Smooth muscle cell (in vitro differentiated cells): ENCODE data around the gene IFITM1. TPM values are rescaled to one million over a fixed set of nuclear protein-coding genes. Genes with fewer than 3 reads are reported as not detected.
"Not testable (repeated sequence)": the region's sequence is repeated elsewhere in the genome, so short reads cannot be mapped to it uniquely, and the experiment has no call there.

Source experiments
- DNase-seq: peaks from one replicate; lab custom pipeline; 2025; ENCODE audit not compliant: unreplicated experiment; lab: John Stamatoyannopoulos, UW
- H2AFZ ChIP-seq: fragments of 200-600 bp; sonication (generic); 2 replicates; pipeline ENCODE4 v1.6.0; 2016; ENCODE audit warnings: antibody characterized with exemption, low read depth, mild to moderate bottlenecking
- H3F3A ChIP-seq: fragments of 200-600 bp; sonication (generic); 2 replicates; pipeline ENCODE4 v1.6.0; 2017; ENCODE audit warnings: antibody characterized with exemption, low read depth
- H3K27ac ChIP-seq: fragments of 200-600 bp; sonication (generic); 2 replicates; pipeline ENCODE4 v1.5.1; 2016; ENCODE audit warnings: low read depth, mild to moderate bottlenecking
- H3K27me3 ChIP-seq: fragments of 200-600 bp; sonication (generic); 2 replicates; pipeline ENCODE4 v1.6.1; 2016; ENCODE audit warnings: low read depth, mild to moderate bottlenecking
- H3K36me3 ChIP-seq: fragments of 200-600 bp; sonication (generic); 2 replicates; pipeline ENCODE4 v1.5.1; 2016; ENCODE audit warnings: low read depth
- H3K4me1 ChIP-seq: fragments of 200-600 bp; sonication (generic); 2 replicates; pipeline ENCODE4 v1.5.1; 2016; ENCODE audit warnings: low read depth
- H3K4me2 ChIP-seq: fragments of 200-600 bp; sonication (generic); 2 replicates; pipeline ENCODE4 v1.6.0; 2016; ENCODE audit warnings: mild to moderate bottlenecking
- H3K4me3 ChIP-seq: fragments of 200-600 bp; sonication (generic); 2 replicates; pipeline ENCODE4 v1.5.1; 2016; ENCODE audit warnings: mild to moderate bottlenecking
- H3K79me2 ChIP-seq: fragments of 200-600 bp; sonication (generic); 2 replicates; pipeline ENCODE4 v1.6.0; 2016; ENCODE audit warnings: low read depth, mild to moderate bottlenecking
- H3K9ac ChIP-seq: fragments of 200-600 bp; sonication (generic); 2 replicates; pipeline ENCODE4 v1.6.0; 2016; ENCODE audit warnings: low read depth
- H3K9me3 ChIP-seq: fragments of 200-600 bp; sonication (generic); replicated peaks from 2 replicates; pipeline ENCODE4 v1.5.1; 2016; ENCODE audit warnings: low read depth
- H4K20me1 ChIP-seq: fragments of 200-600 bp; sonication (generic); 2 replicates; pipeline ENCODE4 v1.6.0; 2016; ENCODE audit warnings: low read depth
- WGBS: methylation state at CpG from one replicate; pipeline ENCODE4 v1.1.7; 2016; ENCODE audit warnings: low lambda C conversion rate; 5-methylcytosine and 5-hydroxymethylcytosine counted together
- polyA plus RNA-seq: library from polyadenylated mRNA; unstranded; fragments of >200 nt; fragmentation: Nextera tagmentation; extraction: Ambion mirVana; gene quantifications from 2 replicates; pipeline ENCODE4 v1.2.1, GENCODE V29; 2016
- total RNA-seq: library from RNA; depleted of rRNA; stranded (reverse); fragments of >200 nt; gene quantifications from 2 replicates; pipeline ENCODE4 v1.2.3, GENCODE V29; 2014
- TF ChIP-seq, protein P1 (sequence below): fragments of 200-600 bp; sonication (generic); IDR thresholded peaks from 2 replicates; pipeline ENCODE4 v1.5.1; 2017; ENCODE audit warnings: borderline replicate concordance, mild to moderate bottlenecking, antibody characterized with exemption; ENCODE audit not compliant: insufficient read depth, poor library complexity, severe bottlenecking

Gene IFITM1
- total and polyA plus RNA-seq, 2 experiments from 2014 or later = 355 to 726 TPM

DNA sequence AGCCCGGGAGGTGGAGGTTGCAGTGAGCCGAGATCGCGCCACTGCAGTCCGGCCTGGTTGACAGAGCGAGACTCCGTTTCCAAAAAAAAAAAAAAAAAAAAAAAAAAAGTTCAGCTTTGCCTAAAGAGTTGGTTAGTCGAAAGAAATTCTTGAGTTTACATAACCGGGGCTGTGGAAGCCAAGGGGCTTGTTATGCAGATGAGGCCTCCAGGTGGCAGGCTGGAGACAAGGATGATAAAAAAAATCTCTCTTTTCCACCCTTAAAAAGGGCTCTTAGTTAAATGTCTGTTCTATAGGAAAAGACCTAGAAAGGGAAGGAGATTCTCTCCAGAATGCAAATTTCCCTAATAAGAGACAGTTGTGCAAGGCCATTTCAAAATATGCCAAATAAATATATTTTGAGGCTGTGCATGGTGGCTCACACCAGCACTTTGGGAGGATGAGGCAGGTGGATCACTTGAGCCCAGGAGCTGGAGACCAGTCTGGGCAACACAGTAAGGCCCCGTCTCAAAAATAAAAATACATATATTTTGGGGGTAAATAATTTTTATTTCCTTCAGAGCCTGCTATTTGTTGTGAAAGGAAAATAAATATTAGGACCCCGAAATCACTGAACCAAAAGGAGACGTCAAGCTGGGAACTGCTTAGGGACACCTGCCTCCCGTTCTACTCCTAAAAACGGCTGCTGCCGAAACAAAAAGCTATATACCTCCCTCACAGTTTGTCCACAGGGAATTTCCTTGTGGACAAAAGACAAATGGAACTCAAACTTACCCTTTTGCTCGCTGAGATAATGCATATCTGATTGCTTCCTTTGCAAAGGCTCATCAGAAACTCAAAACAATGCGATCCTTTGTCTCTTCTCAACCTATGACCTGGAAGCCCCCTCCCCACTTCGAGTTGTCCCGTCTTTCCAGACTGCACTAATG, 8.7 kb upstream of the IFITM1 start:
- no peak overlapping the region for H3K27ac ChIP-seq
- H3K4me1 ChIP-seq = peaks cover 24% of the 10 kb centered on the region
- H3K36me3 ChIP-seq = no peaks in the 10 kb centered on the region
- peaks cover 5% of the 10 kb centered on the region for H3F3A ChIP-seq
- H4K20me1 ChIP-seq = no peaks in the 10 kb centered on the region
- H3K4me3 ChIP-seq = no peak overlapping the region
- no peak overlapping the region for H3K9ac ChIP-seq
- H3K9me3 ChIP-seq = no peaks in the 10 kb centered on the region
- no peak overlapping the region for H3K4me2 ChIP-seq
- TF ChIP-seq, protein P1, sequence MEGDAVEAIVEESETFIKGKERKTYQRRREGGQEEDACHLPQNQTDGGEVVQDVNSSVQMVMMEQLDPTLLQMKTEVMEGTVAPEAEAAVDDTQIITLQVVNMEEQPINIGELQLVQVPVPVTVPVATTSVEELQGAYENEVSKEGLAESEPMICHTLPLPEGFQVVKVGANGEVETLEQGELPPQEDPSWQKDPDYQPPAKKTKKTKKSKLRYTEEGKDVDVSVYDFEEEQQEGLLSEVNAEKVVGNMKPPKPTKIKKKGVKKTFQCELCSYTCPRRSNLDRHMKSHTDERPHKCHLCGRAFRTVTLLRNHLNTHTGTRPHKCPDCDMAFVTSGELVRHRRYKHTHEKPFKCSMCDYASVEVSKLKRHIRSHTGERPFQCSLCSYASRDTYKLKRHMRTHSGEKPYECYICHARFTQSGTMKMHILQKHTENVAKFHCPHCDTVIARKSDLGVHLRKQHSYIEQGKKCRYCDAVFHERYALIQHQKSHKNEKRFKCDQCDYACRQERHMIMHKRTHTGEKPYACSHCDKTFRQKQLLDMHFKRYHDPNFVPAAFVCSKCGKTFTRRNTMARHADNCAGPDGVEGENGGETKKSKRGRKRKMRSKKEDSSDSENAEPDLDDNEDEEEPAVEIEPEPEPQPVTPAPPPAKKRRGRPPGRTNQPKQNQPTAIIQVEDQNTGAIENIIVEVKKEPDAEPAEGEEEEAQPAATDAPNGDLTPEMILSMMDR = peak; percentile 60
- H3K27me3 ChIP-seq = no peaks in the 10 kb centered on the region
- H2AFZ ChIP-seq = no peak overlapping the region
- 38% methylated on average over 18 of the region's 19 CpGs for WGBS
- peaks cover 13% of the 10 kb centered on the region for H3K79me2 ChIP-seq
- no peak for DNase-seq

DNA sequence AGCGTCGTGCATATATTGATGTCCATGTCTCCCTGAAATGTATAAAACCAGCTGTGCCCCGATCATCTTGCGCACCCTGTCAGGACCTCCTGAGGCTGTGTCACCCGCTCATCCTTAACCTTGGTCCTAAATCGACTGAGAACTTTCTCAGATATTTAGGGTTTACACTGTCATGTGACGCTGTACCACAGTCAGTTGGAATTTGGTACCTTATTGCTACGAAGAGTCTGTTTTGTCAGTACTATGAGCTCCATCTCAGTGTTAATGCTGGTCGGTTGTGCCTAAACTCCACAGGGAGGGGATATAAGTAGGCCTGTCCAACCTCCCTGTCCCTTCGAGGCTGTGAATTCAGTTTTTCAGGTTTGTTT, 8.0 kb upstream of the IFITM1 start:
- Histone ChIP-seq H3K9me3 (no peaks in the 10 kb centered on the region), H3K4me2 (no peak overlapping the region), H3K79me2 (peaks cover 13% of the 10 kb centered on the region), H2AFZ (no peak overlapping the region), H3K27me3 (no peaks in the 10 kb centered on the region), H4K20me1 (no peaks in the 10 kb centered on the region), H3K9ac (no peak overlapping the region), H3K36me3 (no peaks in the 10 kb centered on the region), H3K27ac (no peak overlapping the region), H3K4me3 (no peak overlapping the region), H3K4me1 (peaks cover 24% of the 10 kb centered on the region), H3F3A (peaks cover 5% of the 10 kb centered on the region)
- TF ChIP-seq, protein P1 = no peak
- no peak for DNase-seq
- 85% methylated on average over 10 of the region's 10 CpGs for WGBS

DNA sequence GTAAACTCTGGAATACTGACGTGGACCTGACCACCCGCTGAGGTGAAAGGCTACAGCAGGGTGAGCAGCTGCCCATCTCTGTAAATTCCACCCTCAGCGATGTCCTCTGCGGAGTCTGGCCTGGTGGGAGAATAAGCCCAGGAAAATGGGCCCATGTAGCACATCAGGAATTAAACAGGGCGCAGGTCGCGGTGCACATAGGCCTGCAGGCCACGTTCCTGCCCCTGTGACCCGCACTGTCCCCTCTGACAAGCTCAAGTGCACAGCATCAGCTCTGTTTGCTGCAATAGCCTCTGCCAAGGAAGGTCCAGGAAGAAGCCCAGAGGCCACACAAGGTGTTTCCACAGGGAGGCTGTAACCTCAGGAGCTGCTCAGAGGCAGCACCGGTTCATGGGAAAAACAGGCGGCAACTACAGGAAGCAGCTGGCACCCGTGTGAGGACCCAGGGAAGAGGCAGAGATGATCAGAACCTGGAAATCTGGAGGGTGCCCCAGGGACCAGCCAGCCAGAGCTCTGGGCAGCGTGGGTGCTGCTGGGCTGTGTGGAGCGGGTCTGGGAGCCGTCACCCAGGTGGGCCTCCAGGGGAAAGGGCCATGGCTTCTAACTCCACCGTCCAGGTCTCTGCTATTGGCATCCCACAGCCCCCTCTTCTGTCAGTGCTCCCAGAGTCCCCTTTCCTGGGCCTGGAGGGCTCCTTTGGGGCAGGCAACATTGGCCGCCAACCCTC, 7.0 kb upstream of the IFITM1 start:
- H3K4me2 ChIP-seq = no peak overlapping the region
- H3K27ac ChIP-seq = no peak overlapping the region
- no peak overlapping the region for H3K4me3 ChIP-seq
- peaks cover 5% of the 10 kb centered on the region for H3F3A ChIP-seq
- no peaks in the 10 kb centered on the region for H3K36me3 ChIP-seq
- H3K4me1 ChIP-seq = peaks cover 27% of the 10 kb centered on the region
- WGBS = 91% methylated on average over 17 of the region's 17 CpGs
- no peak for DNase-seq
- no peaks in the 10 kb centered on the region for H3K27me3 ChIP-seq
- no peaks in the 10 kb centered on the region for H3K9me3 ChIP-seq
- H2AFZ ChIP-seq = no peak overlapping the region
- TF ChIP-seq, protein P1 = no peak
- no peaks in the 10 kb centered on the region for H4K20me1 ChIP-seq
- H3K9ac ChIP-seq = no peak overlapping the region
- H3K79me2 ChIP-seq = peaks cover 13% of the 10 kb centered on the region

DNA sequence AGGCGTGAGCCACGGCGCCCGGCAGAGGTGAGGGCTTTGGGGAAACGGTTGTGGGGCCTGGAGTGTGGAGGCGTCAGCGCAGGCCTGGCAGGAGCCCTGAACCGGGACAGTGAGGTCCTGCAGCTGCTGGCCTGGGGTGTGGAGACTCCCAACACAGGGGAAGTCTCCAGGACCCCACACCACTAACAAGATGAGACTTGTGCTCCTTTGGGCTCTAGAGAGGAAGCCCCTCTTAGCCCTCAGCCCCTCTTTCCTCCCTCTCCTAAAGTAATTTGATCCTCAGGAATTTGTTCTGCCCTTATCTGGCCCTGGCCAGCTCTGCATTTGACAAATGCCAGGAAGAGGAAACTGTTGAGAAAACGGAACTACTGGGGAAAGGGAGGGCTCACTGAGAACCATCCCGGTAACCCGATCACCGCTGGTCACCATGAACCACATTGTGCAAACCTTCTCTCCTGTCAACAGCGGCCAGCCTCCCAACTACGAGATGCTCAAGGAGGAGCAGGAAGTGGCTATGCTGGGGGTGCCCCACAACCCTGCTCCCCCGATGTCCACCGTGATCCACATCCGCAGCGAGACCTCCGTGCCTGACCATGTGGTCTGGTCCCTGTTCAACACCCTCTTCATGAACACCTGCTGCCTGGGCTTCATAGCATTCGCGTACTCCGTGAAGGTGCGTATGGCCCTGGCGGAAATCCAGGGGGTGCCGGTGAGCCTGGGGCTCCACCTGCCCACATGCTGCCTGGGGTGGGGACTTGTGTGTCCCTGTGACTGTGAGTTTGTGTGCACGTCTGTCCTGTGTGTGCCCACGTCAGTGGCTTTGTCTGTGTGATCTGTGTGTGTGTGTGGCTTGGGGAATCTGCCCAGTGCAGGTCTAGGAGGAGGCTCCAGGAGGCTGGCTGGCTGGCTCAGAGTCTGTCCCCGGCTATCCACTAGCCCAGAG, 5.8 kb upstream of the IFITM1 start, which contains the start of gene IFITM2:
Gene IFITM2, plus strand, starts transcription at position 51 of the 943 bp plus-strand sequence. Its CDS starts 377 bp downstream, at position 428.
- WGBS = 21% methylated on average over 23 of the region's 28 CpGs

DNA sequence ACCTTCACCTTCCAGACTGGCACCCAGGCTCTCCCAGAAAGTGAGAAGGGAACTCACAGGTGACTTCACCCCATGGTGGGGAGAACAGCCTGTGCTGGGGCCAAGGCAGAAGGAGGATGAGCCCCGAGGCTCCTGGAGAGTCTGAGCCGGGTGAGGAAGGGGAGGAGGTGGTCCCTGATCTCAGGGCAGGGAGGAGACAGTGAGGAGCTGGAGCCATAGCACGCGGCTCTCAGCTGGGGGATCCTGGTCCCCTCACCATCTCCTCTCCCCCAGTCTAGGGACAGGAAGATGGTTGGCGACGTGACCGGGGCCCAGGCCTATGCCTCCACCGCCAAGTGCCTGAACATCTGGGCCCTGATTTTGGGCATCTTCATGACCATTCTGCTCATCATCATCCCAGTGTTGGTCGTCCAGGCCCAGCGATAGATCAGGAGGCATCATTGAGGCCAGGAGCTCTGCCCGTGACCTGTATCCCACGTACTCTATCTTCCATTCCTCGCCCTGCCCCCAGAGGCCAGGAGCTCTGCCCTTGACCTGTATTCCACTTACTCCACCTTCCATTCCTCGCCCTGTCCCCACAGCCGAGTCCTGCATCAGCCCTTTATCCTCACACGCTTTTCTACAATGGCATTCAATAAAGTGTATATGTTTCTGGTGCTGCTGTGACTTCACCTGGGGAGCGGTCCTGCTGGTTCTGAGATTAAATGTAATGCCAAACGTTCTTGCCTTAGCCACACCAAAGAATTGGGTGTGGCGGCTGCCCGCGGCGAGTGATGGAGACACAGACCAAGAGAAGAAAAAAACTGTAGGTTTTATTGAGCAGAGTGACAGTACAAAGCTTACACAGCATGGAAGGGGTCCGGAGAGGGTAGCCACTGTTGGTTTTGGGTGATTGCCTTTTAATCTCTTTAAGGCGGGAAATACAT, 4.8 kb upstream of the IFITM1 start:
- not testable (repeated sequence) for H3K27me3 ChIP-seq, H2AFZ ChIP-seq, DNase-seq, H4K20me1 ChIP-seq, H3K9ac ChIP-seq, H3F3A ChIP-seq, H3K9me3 ChIP-seq, H3K36me3 ChIP-seq
- peak overlapping the region; percentile 23 for H3K27ac ChIP-seq
- peak overlapping the region; percentile 49 for H3K4me3 ChIP-seq
- peak overlapping the region; percentile 88 for H3K4me2 ChIP-seq
- H3K79me2 ChIP-seq = peaks cover 14% of the 10 kb centered on the region
- peaks cover 46% of the 10 kb centered on the region for H3K4me1 ChIP-seq
- WGBS = 30% methylated on average over 23 of the region's 24 CpGs

More for the DNA sequence above, 5.8 kb upstream of the IFITM1 start, which contains the start of gene IFITM2:
- H3K79me2 ChIP-seq = peaks cover 13% of the 10 kb centered on the region
- H3K4me2 ChIP-seq = peak within 1 kb of the TSS; percentile 88
- not testable (repeated sequence) for DNase-seq, H3K36me3 ChIP-seq, H4K20me1 ChIP-seq, H3K9me3 ChIP-seq, H3K27ac ChIP-seq, H3F3A ChIP-seq, H3K9ac ChIP-seq, H3K27me3 ChIP-seq, H2AFZ ChIP-seq
- H3K4me3 ChIP-seq = peak within 1 kb of the TSS; percentile 49
- peaks cover 39% of the 10 kb centered on the region for H3K4me1 ChIP-seq
